IPS-NIHi11 (cell line): ENCODE measurements around the gene SMIM11.
"Not testable (repeated sequence)": the region's sequence is repeated elsewhere in the genome, so short reads cannot be mapped to it uniquely, and the experiment has no call there.

Experiments
- DNase-seq: peaks from one replicate; pipeline ENCODE4 v3.0.0; 2012; ENCODE audit warnings: mixed read lengths, low spot score

Gene SMIM11

GRCh38 chr21:34355570-34355969 is 19.7 kb upstream of the SMIM11 start:
- no peak for DNase-seq

GRCh38 chr21:34357889-34358288 is 17.4 kb upstream of the SMIM11 start:
- no peak for DNase-seq

GRCh38 chr21:34358866-34359265 is 16.4 kb upstream of the SMIM11 start:
- DNase-seq, result no peak

GRCh38 chr21:34360488-34361241 is 14.6 kb upstream of the SMIM11 start:
- DNase-seq, result no peak

GRCh38 chr21:34362136-34362444 is 13.2 kb upstream of the SMIM11 start:
- no peak for DNase-seq

- no peak for DNase-seq
Observed at GRCh38 chr21:34362670-34363069, 12.6 kb upstream of the SMIM11 start.

- DNase-seq, result no peak
Observed at GRCh38 chr21:34363733-34364132, 11.6 kb upstream of the SMIM11 start, which contains the start of gene KCNE2. Gene KCNE2 (plus strand): TSS chr21:34364006. CDS start chr21:34370479, 6,473 bp downstream.

GRCh38 chr21:34364921-34365320 is 10.4 kb upstream of the SMIM11 start:
- no peak for DNase-seq

GRCh38 chr21:34365809-34366208 is 9.5 kb upstream of the SMIM11 start:
- DNase-seq, result no peak

GRCh38 chr21:34367320-34367935 is 7.9 kb upstream of the SMIM11 start:
- DNase-seq, result peak; percentile 42

GRCh38 chr21:34369741-34370140 is 5.6 kb upstream of the SMIM11 start:
- no peak for DNase-seq

GRCh38 chr21:34372321-34372720 is 3.0 kb upstream of the SMIM11 start:
- DNase-seq, result no peak

GRCh38 chr21:34374462-34374861 is 845 bp upstream of the SMIM11 start:
- DNase-seq, result not testable (repeated sequence)

GRCh38 chr21:34375619-34375972 is 289 bp downstream of the SMIM11 start:
- not testable (repeated sequence) for DNase-seq

- DNase-seq, result not testable (repeated sequence)
Observed at GRCh38 chr21:34383138-34383537, 7.8 kb downstream of the SMIM11 start.

GRCh38 chr21:34383724-34384415 is 8.6 kb downstream of the SMIM11 start:
- not testable (repeated sequence) for DNase-seq

GRCh38 chr21:34400522-34400921 is 25.2 kb downstream of the SMIM11 start:
- not testable (repeated sequence) for DNase-seq

GRCh38 chr21:34404742-34405141 is 29.4 kb downstream of the SMIM11 start:
- DNase-seq, result not testable (repeated sequence)

GRCh38 chr21:34405686-34406085 is 30.4 kb downstream of the SMIM11 start:
- not testable (repeated sequence) for DNase-seq

- DNase-seq, result not testable (repeated sequence)
Observed at GRCh38 chr21:34406102-34406501, 30.8 kb downstream of the SMIM11 start.

- DNase-seq, result not testable (repeated sequence)
Observed at GRCh38 chr21:34406676-34407075, 31.4 kb downstream of the SMIM11 start.

GRCh38 chr21:34407294-34407693 is 32.0 kb downstream of the SMIM11 start:
- DNase-seq, result not testable (repeated sequence)

- DNase-seq, result not testable (repeated sequence)
Observed at GRCh38 chr21:34417448-34418077, 42.3 kb downstream of the SMIM11 start.
